HepG2 (cell line): ENCODE data around the gene FOXE3. TPM values are rescaled to one million over a fixed set of nuclear protein-coding genes. Genes with fewer than 3 reads are reported as not detected.

Experiments
- ETS1 ChIP-seq: sonication (generic); formaldehyde crosslinking; IDR thresholded peaks from 2 replicates; pipeline ENCODE4 v1.4.0; 2020; ENCODE audit warnings: missing genetic modification reagents
- ETV5 ChIP-seq: IDR thresholded peaks from 2 replicates; pipeline ENCODE4 v1.6.1; 2018; ENCODE audit warnings: missing biosample characterization, missing genetic modification reagents, inconsistent platforms, borderline replicate concordance
- HDAC2 ChIP-seq: sonication (generic); formaldehyde crosslinking; IDR thresholded peaks from 2 replicates; pipeline ENCODE4 v1.4.0; 2020; ENCODE audit warnings: missing genetic modification reagents
- HNF4A ChIP-seq: sonication (generic); formaldehyde crosslinking; IDR thresholded peaks from 2 replicates; pipeline ENCODE4 v1.4.0; 2020; ENCODE audit warnings: missing genetic modification reagents
- JUN ChIP-seq: sonication (generic); formaldehyde crosslinking; IDR thresholded peaks from 2 replicates; pipeline ENCODE4 v1.4.0; 2020; ENCODE audit warnings: mild to moderate bottlenecking, missing genetic modification reagents
- JUND ChIP-seq: sonication (generic); formaldehyde crosslinking; IDR thresholded peaks from 2 replicates; pipeline ENCODE4 v1.8.0; 2022; ENCODE audit warnings: mild to moderate bottlenecking, missing genetic modification reagents
- KDM6A ChIP-seq: IDR thresholded peaks from 2 replicates; pipeline ENCODE4 v1.6.1; 2016; ENCODE audit warnings: low read depth
- RELA ChIP-seq: sonication (generic); formaldehyde crosslinking; IDR thresholded peaks from 2 replicates; pipeline ENCODE4 v1.4.0; 2020; ENCODE audit warnings: missing genetic modification reagents
- SOX13 ChIP-seq, 3 experiments: fragments of 450-650 bp in 1 of 3; sonication (generic) in 1 of 3; formaldehyde crosslinking in 1 of 3; IDR thresholded peaks in 2 of 3; conservative IDR thresholded peaks in 1 of 3; 2 replicates each; pipeline versions ENCODE4 v1.5.0 to v1.6.1; 2016 to 2020; ENCODE audit warnings: antibody characterized with exemption in 1 of 3, mild to moderate bottlenecking in 1 of 3, missing compliant biosample characterization in 1 of 3, missing genetic modification reagents in 1 of 3, moderate library complexity in 1 of 3
- TCF7L2 ChIP-seq: IDR thresholded peaks from 2 replicates; pipeline ENCODE4 v1.6.1; 2011; ENCODE audit warnings: mild to moderate bottlenecking, low read depth, low read length, moderate library complexity
- TEAD3 ChIP-seq: optimal IDR thresholded peaks from 2 replicates; pipeline ENCODE3; 2016; ENCODE audit warnings: borderline replicate concordance
- TMF1 ChIP-seq: sonication (generic); formaldehyde crosslinking; IDR thresholded peaks from 2 replicates; pipeline ENCODE4 v1.8.1; 2022; ENCODE audit warnings: low read depth, missing genetic modification reagents
- ZEB1 ChIP-seq: IDR thresholded peaks from 2 replicates; pipeline ENCODE4 v1.6.1; 2012; ENCODE audit warnings: mild to moderate bottlenecking, low read depth, inconsistent platforms; ENCODE audit not compliant: insufficient replicate concordance
- ZNF17 ChIP-seq: sonication (generic); formaldehyde crosslinking; IDR thresholded peaks from 2 replicates; pipeline ENCODE4 v1.5.0; 2020; ENCODE audit warnings: mild to moderate bottlenecking, missing genetic modification reagents
- ZNF3 ChIP-seq: IDR thresholded peaks from 2 replicates; pipeline ENCODE4 v1.7.0; 2017; ENCODE audit warnings: inconsistent platforms
- ZNF570 ChIP-seq: sonication (generic); formaldehyde crosslinking; IDR thresholded peaks from 2 replicates; pipeline ENCODE4 v1.4.0; 2020; ENCODE audit warnings: mild to moderate bottlenecking, missing genetic modification reagents, borderline replicate concordance
- ZNF576 ChIP-seq: sonication (generic); formaldehyde crosslinking; IDR thresholded peaks from 2 replicates; pipeline ENCODE4 v1.4.0; 2020; ENCODE audit warnings: mild to moderate bottlenecking, missing genetic modification reagents
- ZNF7 ChIP-seq: IDR thresholded peaks from 2 replicates; pipeline ENCODE4 v1.6.1; 2016; ENCODE audit warnings: missing biosample characterization, missing genetic modification reagents
- polyA plus RNA-seq, 8 experiments: library from polyadenylated mRNA; depleted of rRNA in 3 of 8; stranded (reverse) in 7 of 8; unstranded in 1 of 8; fragments of >200 nt; fragmentation: Illumina TruSeq in 4 of 8; extraction: Trizol in 4 of 8; gene quantifications; 2 replicates each; pipeline versions ENCODE4 v1.2.1 to v1.2.3, GENCODE V29; 2011 to 2016; ENCODE audit warnings: low read depth in 4 of 8, missing spikeins in 1 of 8, mixed read lengths in 1 of 8; ENCODE audit not compliant: insufficient read depth in 1 of 8
- total RNA-seq, 5 experiments: library from RNA; depleted of rRNA; stranded (reverse); fragments of >200 nt; fragmentation: Illumina TruSeq; extraction: Trizol; gene quantifications; 2 replicates each; pipeline ENCODE4 v1.2.3, GENCODE V29; 2016; ENCODE audit warnings: low read depth in 1 of 5
- TF ChIP-seq, protein P1 (sequence below): sonication (generic); formaldehyde crosslinking; IDR thresholded peaks from one replicate; pipeline ENCODE4 v1.5.1; 2020; ENCODE audit warnings: mild to moderate bottlenecking, missing genetic modification reagents; ENCODE audit errors: not compliant biosample characterization
- TF ChIP-seq, protein P2 (sequence below): sonication (generic); formaldehyde crosslinking; IDR thresholded peaks from 2 replicates; pipeline ENCODE4 v1.4.0; 2020; ENCODE audit warnings: missing genetic modification reagents

The FOXE3 gene
- total and polyA plus RNA-seq, 2 of the 13 experiments (the other 11 are each of a cell fraction or from before 2014, with no cell fraction given): not detected

DNA sequence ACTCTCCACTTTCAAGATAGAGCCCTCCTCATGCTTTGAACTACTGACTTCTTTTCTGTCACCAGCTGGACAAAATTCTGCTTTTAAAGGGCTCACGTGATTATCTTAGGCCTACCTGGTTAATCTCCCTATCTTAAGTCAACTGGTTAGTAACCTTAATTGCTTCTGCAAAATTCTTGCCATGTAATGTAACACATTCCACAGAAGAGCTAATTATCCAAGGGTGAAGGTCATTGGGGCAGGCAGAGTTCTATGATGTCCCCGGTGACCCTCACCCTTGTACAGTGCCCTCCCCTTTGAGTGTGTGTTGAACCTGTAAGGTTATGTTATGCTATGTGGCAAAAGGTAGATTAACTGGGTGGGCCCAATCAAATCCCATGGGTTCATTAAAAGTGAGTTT, 25.2 kb upstream of the FOXE3 start (continued):
- TF ChIP-seq, protein P1, sequence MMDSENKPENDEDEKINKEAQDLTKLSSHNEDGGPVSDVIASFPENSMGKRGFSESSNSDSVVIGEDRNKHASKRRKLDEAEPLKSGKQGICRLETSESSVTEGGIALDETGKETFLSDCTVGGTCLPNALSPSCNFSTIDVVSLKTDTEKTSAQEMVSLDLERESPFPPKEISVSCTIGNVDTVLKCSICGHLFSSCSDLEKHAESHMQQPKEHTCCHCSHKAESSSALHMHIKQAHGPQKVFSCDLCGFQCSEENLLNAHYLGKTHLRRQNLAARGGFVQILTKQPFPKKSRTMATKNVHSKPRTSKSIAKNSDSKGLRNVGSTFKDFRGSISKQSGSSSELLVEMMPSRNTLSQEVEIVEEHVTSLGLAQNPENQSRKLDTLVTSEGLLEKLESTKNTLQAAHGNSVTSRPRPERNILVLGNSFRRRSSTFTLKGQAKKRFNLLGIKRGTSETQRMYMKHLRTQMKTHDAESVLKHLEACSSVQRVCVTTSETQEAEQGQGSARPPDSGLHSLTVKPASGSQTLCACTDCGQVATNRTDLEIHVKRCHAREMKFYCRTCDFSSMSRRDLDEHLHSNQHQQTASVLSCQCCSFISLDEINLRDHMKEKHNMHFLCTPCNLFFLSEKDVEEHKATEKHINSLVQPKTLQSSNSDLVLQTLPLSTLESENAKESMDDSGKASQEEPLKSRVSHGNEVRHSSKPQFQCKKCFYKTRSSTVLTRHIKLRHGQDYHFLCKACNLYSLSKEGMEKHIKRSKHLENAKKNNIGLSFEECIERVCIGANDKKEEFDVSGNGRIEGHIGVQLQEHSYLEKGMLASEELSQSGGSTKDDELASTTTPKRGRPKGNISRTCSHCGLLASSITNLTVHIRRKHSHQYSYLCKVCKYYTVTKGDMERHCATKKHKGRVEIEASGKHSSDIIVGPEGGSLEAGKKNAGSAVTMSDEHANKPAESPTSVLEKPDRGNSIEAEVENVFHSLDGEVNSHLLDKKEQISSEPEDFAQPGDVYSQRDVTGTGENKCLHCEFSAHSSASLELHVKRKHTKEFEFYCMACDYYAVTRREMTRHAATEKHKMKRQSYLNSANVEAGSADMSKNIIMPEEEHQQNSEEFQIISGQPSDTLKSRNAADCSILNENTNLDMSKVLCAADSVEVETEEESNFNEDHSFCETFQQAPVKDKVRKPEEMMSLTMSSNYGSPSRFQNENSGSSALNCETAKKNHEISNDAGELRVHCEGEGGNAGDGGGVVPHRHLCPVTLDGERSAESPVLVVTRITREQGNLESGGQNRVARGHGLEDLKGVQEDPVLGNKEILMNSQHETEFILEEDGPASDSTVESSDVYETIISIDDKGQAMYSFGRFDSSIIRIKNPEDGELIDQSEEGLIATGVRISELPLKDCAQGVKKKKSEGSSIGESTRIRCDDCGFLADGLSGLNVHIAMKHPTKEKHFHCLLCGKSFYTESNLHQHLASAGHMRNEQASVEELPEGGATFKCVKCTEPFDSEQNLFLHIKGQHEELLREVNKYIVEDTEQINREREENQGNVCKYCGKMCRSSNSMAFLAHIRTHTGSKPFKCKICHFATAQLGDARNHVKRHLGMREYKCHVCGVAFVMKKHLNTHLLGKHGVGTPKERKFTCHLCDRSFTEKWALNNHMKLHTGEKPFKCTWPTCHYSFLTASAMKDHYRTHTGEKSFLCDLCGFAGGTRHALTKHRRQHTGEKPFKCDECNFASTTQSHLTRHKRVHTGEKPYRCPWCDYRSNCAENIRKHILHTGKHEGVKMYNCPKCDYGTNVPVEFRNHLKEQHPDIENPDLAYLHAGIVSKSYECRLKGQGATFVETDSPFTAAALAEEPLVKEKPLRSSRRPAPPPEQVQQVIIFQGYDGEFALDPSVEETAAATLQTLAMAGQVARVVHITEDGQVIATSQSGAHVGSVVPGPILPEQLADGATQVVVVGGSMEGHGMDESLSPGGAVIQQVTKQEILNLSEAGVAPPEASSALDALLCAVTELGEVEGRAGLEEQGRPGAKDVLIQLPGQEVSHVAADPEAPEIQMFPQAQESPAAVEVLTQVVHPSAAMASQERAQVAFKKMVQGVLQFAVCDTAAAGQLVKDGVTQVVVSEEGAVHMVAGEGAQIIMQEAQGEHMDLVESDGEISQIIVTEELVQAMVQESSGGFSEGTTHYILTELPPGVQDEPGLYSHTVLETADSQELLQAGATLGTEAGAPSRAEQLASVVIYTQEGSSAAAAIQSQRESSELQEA (CRISPR knock-in tag): no peak
- TF ChIP-seq TEAD3 (CRISPR knock-in tag) (peak; percentile 80), KDM6A (CRISPR knock-in tag) (no peak), TMF1 (CRISPR knock-in tag) (no peak), ETV5 (no peak), ZNF570 (CRISPR knock-in tag) (no peak), JUN (CRISPR knock-in tag) (peak; percentile 61; the same call in 1 of the 2 replicates), ZNF17 (CRISPR knock-in tag) (no peak), TCF7L2 (no peak), ZNF576 (no peak), ZNF3 (CRISPR knock-in tag) (no peak), SOX13 (IDR thresholded peaks at IDR 0.05) (no peak), SOX13 (CRISPR knock-in tag; conservative IDR thresholded peaks at IDR 0.05 in 1 of 2, IDR thresholded peaks at IDR 0.05 in 1 of 2) (peak in 1 of 2 experiments; percentile 44; a peak in 1 of 4 replicates), HNF4A (peak; percentile 74; the same call in 1 of the 2 replicates), JUND (no peak), HDAC2 (CRISPR knock-in tag) (0 out of 2 replicates have a peak, but pooled peaks have one; percentile 27), ZEB1 (no peak), ETS1 (CRISPR knock-in tag) (no peak), RELA (CRISPR knock-in tag) (no peak), ZNF7 (CRISPR knock-in tag) (no peak)
- TF ChIP-seq, protein P2, sequence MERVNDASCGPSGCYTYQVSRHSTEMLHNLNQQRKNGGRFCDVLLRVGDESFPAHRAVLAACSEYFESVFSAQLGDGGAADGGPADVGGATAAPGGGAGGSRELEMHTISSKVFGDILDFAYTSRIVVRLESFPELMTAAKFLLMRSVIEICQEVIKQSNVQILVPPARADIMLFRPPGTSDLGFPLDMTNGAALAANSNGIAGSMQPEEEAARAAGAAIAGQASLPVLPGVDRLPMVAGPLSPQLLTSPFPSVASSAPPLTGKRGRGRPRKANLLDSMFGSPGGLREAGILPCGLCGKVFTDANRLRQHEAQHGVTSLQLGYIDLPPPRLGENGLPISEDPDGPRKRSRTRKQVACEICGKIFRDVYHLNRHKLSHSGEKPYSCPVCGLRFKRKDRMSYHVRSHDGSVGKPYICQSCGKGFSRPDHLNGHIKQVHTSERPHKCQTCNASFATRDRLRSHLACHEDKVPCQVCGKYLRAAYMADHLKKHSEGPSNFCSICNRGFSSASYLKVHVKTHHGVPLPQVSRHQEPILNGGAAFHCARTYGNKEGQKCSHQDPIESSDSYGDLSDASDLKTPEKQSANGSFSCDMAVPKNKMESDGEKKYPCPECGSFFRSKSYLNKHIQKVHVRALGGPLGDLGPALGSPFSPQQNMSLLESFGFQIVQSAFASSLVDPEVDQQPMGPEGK (CRISPR knock-in tag): peak; percentile 44; the same call in 1 of the 2 replicates
